SK-N-SH treated with all-trans-retinoic acid at 6 μM for 48 hours (cell line): ENCODE results near the gene ING3.

Source experiments
- ATAC-seq: fragments of 200-7000 bp; cut with Tn5 transposase; 3 replicates; pipeline ENCODE4 v1.9.1; 2020; ENCODE audit warnings: mild to moderate bottlenecking, moderate library complexity
- ARNTL ChIP-seq: fragments of 450-650 bp; formaldehyde crosslinking; IDR thresholded peaks from 2 replicates; pipeline ENCODE4 v1.5.0; 2020; ENCODE audit warnings: low read depth, mild to moderate bottlenecking, moderate library complexity, borderline replicate concordance
- CSDC2 ChIP-seq: fragments of 250-450 bp; sonication (Bioruptor Pico); IDR thresholded peaks from 2 replicates; pipeline ENCODE4 v1.5.0; 2020; ENCODE audit warnings: mild to moderate bottlenecking, moderate library complexity
- ESRRG ChIP-seq: fragments of 250-450 bp; sonication (Bioruptor Pico); IDR thresholded peaks from 2 replicates; pipeline ENCODE4 v1.6.1; 2021; ENCODE audit warnings: mild to moderate bottlenecking
- GLIS3 ChIP-seq: fragments of 250-450 bp; sonication (Bioruptor Pico); IDR thresholded peaks from 2 replicates; pipeline ENCODE4 v1.5.0; 2020; ENCODE audit warnings: mild to moderate bottlenecking, moderate library complexity
- ISL1 ChIP-seq: fragments of 250-450 bp; sonication (Bioruptor Pico); IDR thresholded peaks from 2 replicates; pipeline ENCODE4 v2.1.2; 2022; ENCODE audit warnings: mild to moderate bottlenecking, moderate library complexity
- OSR1 ChIP-seq: fragments of 250-450 bp; sonication (Bioruptor Pico); IDR thresholded peaks from 2 replicates; pipeline ENCODE4 v1.8.0; 2022; ENCODE audit warnings: moderate library complexity, mild to moderate bottlenecking, inconsistent platforms
- PPARA ChIP-seq: fragments of 250-450 bp; sonication (Bioruptor Pico); IDR thresholded peaks from 2 replicates; pipeline ENCODE4 v1.5.0; 2020; ENCODE audit warnings: mild to moderate bottlenecking, borderline replicate concordance
- RARB ChIP-seq: fragments of 250-450 bp; sonication (Bioruptor Pico); IDR thresholded peaks from 2 replicates; pipeline ENCODE4 v1.8.0; 2021; ENCODE audit warnings: mild to moderate bottlenecking, moderate library complexity
- SNAI2 ChIP-seq: fragments of 250-450 bp; sonication (Bioruptor Pico); IDR thresholded peaks from 2 replicates; pipeline ENCODE4 v1.5.0; 2020; ENCODE audit warnings: mild to moderate bottlenecking, moderate library complexity
- TCF4 ChIP-seq: fragments of 250-450 bp; sonication (Bioruptor Pico); IDR thresholded peaks from 2 replicates; pipeline ENCODE4 v1.8.0; 2021; ENCODE audit warnings: mild to moderate bottlenecking, moderate library complexity, borderline replicate concordance
- ZC3H10 ChIP-seq: fragments of 250-450 bp; sonication (Bioruptor Pico); IDR thresholded peaks from 2 replicates; pipeline ENCODE4 v1.5.1; 2021; ENCODE audit warnings: mild to moderate bottlenecking, moderate library complexity
- ZFP3 ChIP-seq: fragments of 250-450 bp; sonication (Bioruptor Pico); IDR thresholded peaks from 2 replicates; pipeline ENCODE4 v1.5.0; 2020; ENCODE audit warnings: mild to moderate bottlenecking, moderate library complexity
- ZFP30 ChIP-seq: fragments of 450-650 bp; formaldehyde crosslinking; IDR thresholded peaks from 2 replicates; pipeline ENCODE4 v1.5.0; 2022; ENCODE audit warnings: mild to moderate bottlenecking, moderate library complexity
- ZNF565 ChIP-seq: fragments of 450-650 bp; formaldehyde crosslinking; conservative IDR thresholded peaks from 2 replicates; pipeline ENCODE4 v1.5.0; 2020; ENCODE audit warnings: low read depth, mild to moderate bottlenecking, moderate library complexity
- ZNF70 ChIP-seq: fragments of 450-650 bp; formaldehyde crosslinking; IDR thresholded peaks from 2 replicates; pipeline ENCODE4 v1.5.0; 2020; ENCODE audit warnings: mild to moderate bottlenecking, moderate library complexity
- ZNF8 ChIP-seq: fragments of 450-650 bp; formaldehyde crosslinking; IDR thresholded peaks from 2 replicates; pipeline ENCODE4 v1.5.0; 2020; ENCODE audit warnings: mild to moderate bottlenecking, moderate library complexity
- TF ChIP-seq, protein P1 (sequence below): fragments of 250-450 bp; sonication (Bioruptor Pico); IDR thresholded peaks from 2 replicates; pipeline ENCODE4 v1.5.1; 2020; ENCODE audit warnings: low read depth, mild to moderate bottlenecking, moderate library complexity
- TF ChIP-seq, protein P2 (sequence below): fragments of 250-450 bp; sonication (Bioruptor Pico); IDR thresholded peaks from 2 replicates; pipeline ENCODE4 v1.8.0; 2021; ENCODE audit warnings: low read depth, mild to moderate bottlenecking, moderate library complexity, borderline replicate concordance
- TF ChIP-seq, protein P3 (sequence below): fragments of 250-450 bp; sonication (Bioruptor Pico); IDR thresholded peaks from 2 replicates; pipeline ENCODE4 v1.5.1; 2021; ENCODE audit warnings: mild to moderate bottlenecking, moderate library complexity

ING3 gene

GRCh38 chr7:120947980-120948379 lies 2.6 kb upstream of the ING3 start (continued):
- TF ChIP-seq, protein P1, sequence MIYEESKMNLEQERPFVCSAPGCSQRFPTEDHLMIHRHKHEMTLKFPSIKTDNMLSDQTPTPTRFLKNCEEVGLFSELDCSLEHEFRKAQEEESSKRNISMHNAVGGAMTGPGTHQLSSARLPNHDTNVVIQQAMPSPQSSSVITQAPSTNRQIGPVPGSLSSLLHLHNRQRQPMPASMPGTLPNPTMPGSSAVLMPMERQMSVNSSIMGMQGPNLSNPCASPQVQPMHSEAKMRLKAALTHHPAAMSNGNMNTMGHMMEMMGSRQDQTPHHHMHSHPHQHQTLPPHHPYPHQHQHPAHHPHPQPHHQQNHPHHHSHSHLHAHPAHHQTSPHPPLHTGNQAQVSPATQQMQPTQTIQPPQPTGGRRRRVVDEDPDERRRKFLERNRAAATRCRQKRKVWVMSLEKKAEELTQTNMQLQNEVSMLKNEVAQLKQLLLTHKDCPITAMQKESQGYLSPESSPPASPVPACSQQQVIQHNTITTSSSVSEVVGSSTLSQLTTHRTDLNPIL (CRISPR knock-in tag) = no peak
- TF ChIP-seq, protein P2, sequence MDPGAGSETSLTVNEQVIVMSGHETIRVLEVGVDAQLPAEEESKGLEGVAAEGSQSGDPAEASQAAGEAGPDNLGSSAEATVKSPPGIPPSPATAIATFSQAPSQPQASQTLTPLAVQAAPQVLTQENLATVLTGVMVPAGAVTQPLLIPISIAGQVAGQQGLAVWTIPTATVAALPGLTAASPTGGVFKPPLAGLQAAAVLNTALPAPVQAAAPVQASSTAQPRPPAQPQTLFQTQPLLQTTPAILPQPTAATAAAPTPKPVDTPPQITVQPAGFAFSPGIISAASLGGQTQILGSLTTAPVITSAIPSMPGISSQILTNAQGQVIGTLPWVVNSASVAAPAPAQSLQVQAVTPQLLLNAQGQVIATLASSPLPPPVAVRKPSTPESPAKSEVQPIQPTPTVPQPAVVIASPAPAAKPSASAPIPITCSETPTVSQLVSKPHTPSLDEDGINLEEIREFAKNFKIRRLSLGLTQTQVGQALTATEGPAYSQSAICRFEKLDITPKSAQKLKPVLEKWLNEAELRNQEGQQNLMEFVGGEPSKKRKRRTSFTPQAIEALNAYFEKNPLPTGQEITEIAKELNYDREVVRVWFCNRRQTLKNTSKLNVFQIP = no peak
- no peak for TF ChIP-seq ZFP30
- no peak for TF ChIP-seq CSDC2 (CRISPR knock-in tag)
- TF ChIP-seq, all 23 proteins: peak for 0

- ATAC-seq = no peak
- TF ChIP-seq, protein P1 (CRISPR knock-in tag) = no peak
Observed at GRCh38 chr7:120949393-120949911, 1.1 kb upstream of the ING3 start.

- no peak for ATAC-seq
- 0 out of 2 replicates have a peak, but pooled peaks have one; percentile 56 for TF ChIP-seq SNAI2 (CRISPR knock-in tag)
- 0 out of 2 replicates have a peak, but pooled peaks have one; percentile 7 for TF ChIP-seq ZNF8 (CRISPR knock-in tag)
- 0 out of 2 replicates have a peak, but pooled peaks have one; percentile 40 for TF ChIP-seq ZNF565
- no peak for TF ChIP-seq RARB (CRISPR knock-in tag)
- TF ChIP-seq, all 23 proteins: peak for 3
Observed at GRCh38 chr7:120949998-120950538, 509 bp upstream of the ING3 start.

- ATAC-seq = no peak
Observed at GRCh38 chr7:120951309-120951699, 727 bp downstream of the ING3 start.

DNA sequence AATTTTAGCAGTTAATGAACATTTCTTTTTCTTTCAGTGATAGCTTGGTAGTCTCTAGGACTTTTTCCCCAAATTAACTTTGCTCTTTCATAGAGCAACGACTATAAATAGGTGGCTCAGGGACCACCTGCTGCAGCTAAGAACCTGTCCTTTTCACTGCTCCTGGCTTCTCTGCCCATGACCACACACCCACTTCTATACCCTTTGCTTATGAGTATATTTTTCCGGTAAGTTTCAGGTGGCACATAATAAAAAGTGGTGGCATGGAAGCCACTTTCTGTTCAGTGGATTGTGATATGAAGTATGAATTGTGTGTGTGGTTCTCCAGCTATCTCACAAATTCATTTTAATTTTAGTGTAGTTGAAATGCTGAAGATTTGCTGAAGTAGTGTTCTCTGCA lies 1.2 kb downstream of the ING3 start:
- ATAC-seq = no peak

More at GRCh38 chr7:120951309-120951699, 727 bp downstream of the ING3 start:
- TF ChIP-seq ZNF8 (CRISPR knock-in tag) = no peak
- no peak for TF ChIP-seq ESRRG (CRISPR knock-in tag)
- no peak for TF ChIP-seq TCF4 (CRISPR knock-in tag)
- TF ChIP-seq, protein P2 = no peak
- no peak for TF ChIP-seq ARNTL
- TF ChIP-seq ZC3H10 (CRISPR knock-in tag) = no peak
- no peak for TF ChIP-seq ZFP3

More for the DNA sequence above, 1.2 kb downstream of the ING3 start:
- no peak for TF ChIP-seq ESRRG (CRISPR knock-in tag)
- no peak for TF ChIP-seq OSR1 (CRISPR knock-in tag)
- no peak for TF ChIP-seq ZNF8 (CRISPR knock-in tag)
- TF ChIP-seq ISL1 (CRISPR knock-in tag) = no peak
- TF ChIP-seq ZNF70 (CRISPR knock-in tag) = no peak
- TF ChIP-seq, protein P3, sequence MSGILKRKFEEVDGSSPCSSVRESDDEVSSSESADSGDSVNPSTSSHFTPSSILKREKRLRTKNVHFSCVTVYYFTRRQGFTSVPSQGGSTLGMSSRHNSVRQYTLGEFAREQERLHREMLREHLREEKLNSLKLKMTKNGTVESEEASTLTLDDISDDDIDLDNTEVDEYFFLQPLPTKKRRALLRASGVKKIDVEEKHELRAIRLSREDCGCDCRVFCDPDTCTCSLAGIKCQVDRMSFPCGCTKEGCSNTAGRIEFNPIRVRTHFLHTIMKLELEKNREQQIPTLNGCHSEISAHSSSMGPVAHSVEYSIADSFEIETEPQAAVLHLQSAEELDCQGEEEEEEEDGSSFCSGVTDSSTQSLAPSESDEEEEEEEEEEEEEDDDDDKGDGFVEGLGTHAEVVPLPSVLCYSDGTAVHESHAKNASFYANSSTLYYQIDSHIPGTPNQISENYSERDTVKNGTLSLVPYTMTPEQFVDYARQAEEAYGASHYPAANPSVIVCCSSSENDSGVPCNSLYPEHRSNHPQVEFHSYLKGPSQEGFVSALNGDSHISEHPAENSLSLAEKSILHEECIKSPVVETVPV (CRISPR knock-in tag) = no peak
- no peak for TF ChIP-seq ARNTL
- TF ChIP-seq ZC3H10 (CRISPR knock-in tag) = no peak
- no peak for TF ChIP-seq ZFP30
- TF ChIP-seq, protein P1 (CRISPR knock-in tag) = no peak
- no peak for TF ChIP-seq ZFP3
- TF ChIP-seq PPARA (CRISPR knock-in tag) = no peak
- TF ChIP-seq GLIS3 (CRISPR knock-in tag) = no peak
